GM10248 (cell line): Measurements from ENCODE around the gene TEK.

Source experiments
- CTCF ChIA-PET: fragments of 300-600 bp; sonication (Branson Sonifier 250); formaldehyde crosslinking; extraction: SDS; loops from one replicate; lab custom pipeline; 2021; ENCODE audit warnings: antibody characterized with exemption; lab: Yijun Ruan, JAX
- POLR2A ChIA-PET: fragments of 350-650 bp; sonication (Branson Sonifier 250); formaldehyde crosslinking; extraction: SDS; loops from one replicate; lab custom pipeline; 2020; ENCODE audit warnings: antibody characterized with exemption; lab: Yijun Ruan, JAX
- DNase-seq: peaks from one replicate; pipeline ENCODE4 v3.0.0; 2012; ENCODE audit errors: extremely low spot score
- CTCF ChIP-seq: IDR thresholded peaks from 2 replicates; pipeline ENCODE4 v1.5.1; 2012; ENCODE audit warnings: mild to moderate bottlenecking, low read depth; ENCODE audit errors: extremely low read depth, missing control alignments, control extremely low read depth

The TEK gene

GRCh38 chr9:27248702-27249101 lies 139.7 kb downstream of the TEK start:
- ChIA-PET POLR2A (no interaction called here), CTCF (interaction anchor here (0.8 to 3.6 kb wide), 4 partner anchors 11 to 28 kb away, joined by 3 to 19 read pairs (median 6); no protein-coding TSS in a partner anchor)
- no peak for DNase-seq
- no peak for TF ChIP-seq CTCF

DNA sequence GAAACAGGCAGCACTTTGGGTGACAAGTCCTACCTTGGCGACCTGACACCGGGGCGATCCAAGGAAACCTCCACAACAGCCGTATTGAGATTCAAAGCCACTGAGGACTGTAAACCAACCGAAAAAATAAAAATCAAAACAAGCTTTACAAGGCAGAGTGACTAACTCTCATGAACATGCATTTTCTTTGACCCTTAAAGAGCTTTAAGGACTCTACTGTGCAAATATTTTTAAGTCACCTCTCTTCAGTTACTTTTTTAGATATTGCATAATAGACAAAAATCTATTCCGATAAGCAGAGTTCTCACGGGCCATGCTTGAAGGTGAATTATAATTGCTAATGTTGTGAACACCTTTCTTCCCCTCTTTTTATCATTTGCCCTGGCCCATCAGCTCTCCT lies 149.6 kb downstream of the TEK start:
- no peak for DNase-seq
- ChIA-PET POLR2A (no interaction called here), CTCF (interaction anchor here (2.8 to 4.2 kb wide), 2 partner anchors 10 to 13 kb away, joined by 13 to 19 read pairs; no protein-coding TSS in a partner anchor)
- TF ChIP-seq CTCF: no peak

DNA sequence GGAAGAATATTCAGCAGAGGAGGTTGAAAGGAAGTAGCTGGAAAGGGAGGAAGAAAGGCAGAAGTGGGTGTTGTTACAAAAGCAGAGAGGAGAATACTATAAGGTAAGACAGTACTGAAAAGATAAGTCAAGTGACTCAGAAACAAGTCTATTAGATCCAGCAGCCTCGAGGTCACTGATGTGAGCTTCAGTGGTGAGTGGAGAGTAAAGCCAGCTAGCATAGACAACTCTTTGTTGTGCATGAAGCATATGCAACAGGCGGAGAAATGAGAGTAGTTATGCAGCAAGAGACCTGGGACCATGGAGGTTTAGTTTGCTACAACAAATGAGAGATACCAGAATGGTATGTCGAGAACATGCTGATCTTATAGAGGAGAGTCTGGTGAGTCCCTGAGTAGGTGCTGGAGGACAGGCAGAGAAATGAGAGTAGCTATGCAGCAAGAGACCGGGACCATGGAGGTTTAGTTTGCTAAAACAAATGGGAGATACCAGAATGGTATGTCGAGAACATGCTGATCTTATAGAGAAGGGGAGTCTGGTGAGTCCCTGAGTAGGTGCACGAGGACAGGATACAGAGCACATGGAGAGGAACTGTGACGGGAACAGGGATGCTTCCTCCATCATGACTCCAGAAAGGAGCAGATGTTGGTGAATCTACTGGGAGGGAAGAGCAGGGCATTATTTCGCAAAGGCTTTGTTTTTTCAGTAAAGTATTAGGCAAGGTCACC lies 151.9 kb downstream of the TEK start:
- no peak for TF ChIP-seq CTCF
- DNase-seq: no peak
- ChIA-PET CTCF (interaction anchor here (1.3 to 4.2 kb wide), 5 partner anchors 10 to 72 kb away, joined by 3 to 19 read pairs (median 5); no protein-coding TSS in a partner anchor), POLR2A (no interaction called here)

DNA sequence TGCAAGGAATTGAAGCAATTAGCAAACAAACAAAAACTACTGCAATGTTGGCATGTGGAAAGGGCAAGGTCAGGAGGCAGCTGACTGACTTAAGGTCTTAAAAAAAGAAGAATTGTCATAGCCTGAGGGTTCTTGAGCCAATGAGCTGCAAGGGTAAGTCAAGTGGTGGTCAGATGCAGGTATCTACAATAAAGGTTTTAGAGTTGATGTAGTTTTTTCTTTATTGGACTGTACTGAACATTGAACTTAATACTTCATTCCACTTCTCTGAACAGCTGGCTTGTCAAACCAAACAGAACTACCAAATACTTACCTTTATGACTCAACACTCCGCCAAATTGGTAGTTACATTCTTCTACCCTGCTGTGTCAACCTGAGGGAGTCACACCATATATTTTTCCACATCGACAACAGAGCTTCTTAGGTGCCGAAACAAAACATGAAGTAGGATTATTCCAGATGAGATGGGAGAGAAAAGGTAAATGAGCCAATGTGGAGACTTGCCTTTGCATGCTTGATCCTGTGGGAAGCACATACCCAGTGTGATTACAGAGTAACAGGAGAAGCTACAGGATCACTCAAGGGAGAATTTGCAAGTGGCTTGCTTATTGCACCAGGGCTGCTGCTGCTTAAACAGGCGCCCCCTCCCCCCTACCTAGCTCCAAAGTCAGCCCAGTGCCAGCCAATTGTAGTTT lies 152.6 kb downstream of the TEK start:
- CTCF ChIA-PET: interaction anchor here (1.4 to 4.2 kb wide), 4 partner anchors 10 to 496 kb away, joined by 3 to 19 read pairs (median 4); no protein-coding TSS in a partner anchor

DNA sequence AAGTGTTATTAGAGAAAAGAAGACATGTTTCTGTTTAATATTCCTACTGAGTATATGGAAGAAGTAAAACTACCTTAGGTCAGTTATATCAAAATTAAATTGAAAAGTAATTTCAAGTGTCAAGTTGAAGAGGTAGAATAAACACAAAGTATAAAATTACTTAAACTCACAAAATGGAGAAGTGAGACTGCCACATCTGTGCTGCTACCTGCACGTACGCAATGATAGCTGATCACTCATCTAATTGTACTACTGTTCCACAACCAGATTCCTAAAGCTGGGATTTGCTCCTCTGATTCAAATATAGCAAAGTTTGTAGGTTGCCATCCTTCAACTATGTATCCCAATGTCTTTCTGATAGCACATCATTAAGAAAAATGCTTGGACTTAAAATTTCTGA lies 163.1 kb downstream of the TEK start:
- ChIA-PET CTCF (interaction anchor here (0.9 to 3.0 kb wide), 4 partner anchors 12 to 239 kb away, joined by 3 to 13 read pairs (median 3); no protein-coding TSS in a partner anchor), POLR2A (no interaction called here)
- no peak for DNase-seq
- no peak for TF ChIP-seq CTCF

More for the DNA sequence above, 152.6 kb downstream of the TEK start:
- POLR2A ChIA-PET: no interaction called here
- DNase-seq: no peak
- no peak for TF ChIP-seq CTCF

GRCh38 chr9:27273186-27273585 lies 164.2 kb downstream of the TEK start:
- ChIA-PET POLR2A (no interaction called here), CTCF (interaction anchor here (0.9 to 3.0 kb wide), 3 partner anchors 13 to 240 kb away, joined by 3 to 13 read pairs (median 3); no protein-coding TSS in a partner anchor)
- no peak for TF ChIP-seq CTCF
- no peak for DNase-seq
